ENCODE data around the gene GM2A. TPM values are rescaled to one million over a fixed set of nuclear protein-coding genes. Genes with fewer than 3 reads are reported as not detected.
A peak's percentile ranks its signal among the peaks of the same experiment; 100 is the strongest.
"Not testable (repeated sequence)": the region's sequence is repeated elsewhere in the genome, so short reads cannot be mapped to it uniquely, and the experiment has no call there.

The GM2A gene
- total RNA-seq, 1 experiment from 2014 or later: 27.6 TPM

- POLR2A ChIA-PET: no interaction called here
Observed at GRCh38 chr5:151296974-151297373, 44.0 kb downstream of the GM2A start.

GRCh38 chr5:151298063-151298855, 45.3 kb downstream of the GM2A start:
- Histone ChIP-seq H3K4me1 (peaks cover 3% of the 10 kb centered on the region; the same call in 1 of the 2 replicates), H3K36me3 (ENCODE audit: control insufficient read depth, insufficient read depth, low read length) (no peaks in the 10 kb centered on the region), H3K27me3 (replicated peaks; ENCODE audit: control insufficient read depth, insufficient read depth, low read length) (peaks cover 2% of the 10 kb centered on the region; the same call in 1 of the 2 replicates), H3K9me3 (no peaks in the 10 kb centered on the region), H3K4me3 (ENCODE audit: low read depth, low read length) (no peak overlapping the region)
- TF ChIP-seq CTCF (IDR thresholded peaks at IDR 0.05; ENCODE audit: insufficient read depth in 1 of 2, low read depth in 1 of 2, low read length in 1 of 2, severe bottlenecking in 1 of 2, unreplicated experiment in 1 of 2): peak; percentile 64 to 74
- Mint-ChIP-seq H3K4me1 (ENCODE audit: low read depth, unreplicated experiment) (no peaks in the 10 kb centered on the region), H3K27me3 (ENCODE audit: insufficient read depth, unreplicated experiment) (peaks cover 9% of the 10 kb centered on the region), H3K4me3 (ENCODE audit: unreplicated experiment) (no peak overlapping the region), H3K36me3 (ENCODE audit: insufficient read depth, unreplicated experiment) (no peaks in the 10 kb centered on the region), H3K9me3 (ENCODE audit: unreplicated experiment) (no peaks in the 10 kb centered on the region), H3K27ac (ENCODE audit: unreplicated experiment) (no peak overlapping the region)
- peak; percentile 68 to 75 for DNase-seq
- no TSS peak for BruUV-seq (replicated peaks)
- CTCF ChIA-PET: interaction anchor here (0.6 to 1.9 kb wide), 11 partner anchors 10 to 401 kb away, joined by 3 to 17 read pairs (median 3); partner anchors contain the start of genes CCDC69, GM2A and SLC36A1
- POLR2A ChIA-PET: interaction anchor here (1.0 kb wide), 1 partner anchor 46 kb away, joined by 5 read pairs; the partner anchor contains the start of gene GM2A
- intact Hi-C loops (cut with micrococcal nuclease; ENCODE audit: unreplicated experiment): loop anchor here (1.0 to 2.0 kb wide), 4 partner anchors 10 to 171 kb away; partner anchors contain the start of gene GM2A

More at GRCh38 chr5:151296974-151297373, 44.0 kb downstream of the GM2A start:
- Mint-ChIP-seq H3K4me1 (ENCODE audit: low read depth, unreplicated experiment) (no peaks in the 10 kb centered on the region), H3K27me3 (ENCODE audit: insufficient read depth, unreplicated experiment) (peaks cover 6% of the 10 kb centered on the region), H3K36me3 (ENCODE audit: insufficient read depth, unreplicated experiment) (no peaks in the 10 kb centered on the region), H3K27ac (ENCODE audit: unreplicated experiment) (no peak overlapping the region), H3K4me3 (ENCODE audit: unreplicated experiment) (no peak overlapping the region), H3K9me3 (ENCODE audit: unreplicated experiment) (no peaks in the 10 kb centered on the region)
- no peaks in the 10 kb centered on the region for H3K9me3 ChIP-seq
- no TSS peak for BruUV-seq (replicated peaks)
- CTCF ChIA-PET: interaction anchor here (1.6 kb wide), 1 partner anchor 19 kb away, joined by 3 read pairs; no protein-coding TSS in a partner anchor
- DNase-seq: no peak
- H3K27me3 ChIP-seq (replicated peaks; ENCODE audit: control insufficient read depth, insufficient read depth, low read length): peaks cover 2% of the 10 kb centered on the region; the same call in 1 of the 2 replicates
- H3K4me1 ChIP-seq: peaks cover 3% of the 10 kb centered on the region; the same call in 1 of the 2 replicates
- H3K4me3 ChIP-seq (ENCODE audit: low read depth, low read length): no peak overlapping the region
- no peak for TF ChIP-seq CTCF (IDR thresholded peaks at IDR 0.05; ENCODE audit: insufficient read depth in 1 of 2, low read depth in 1 of 2, low read length in 1 of 2, severe bottlenecking in 1 of 2, unreplicated experiment in 1 of 2)
- H3K36me3 ChIP-seq (ENCODE audit: control insufficient read depth, insufficient read depth, low read length): no peaks in the 10 kb centered on the region
- intact Hi-C loops (cut with micrococcal nuclease; ENCODE audit: unreplicated experiment): no loop called here

GRCh38 chr5:151303666-151304065, 50.7 kb downstream of the GM2A start, which contains the start of gene SLC36A3:
Gene SLC36A3, minus strand, starts transcription at chr5:151303766. Its CDS starts 412 bp downstream, at chr5:151303354.
- H3K27me3 Mint-ChIP-seq (ENCODE audit: insufficient read depth, unreplicated experiment): peaks cover 17% of the 10 kb centered on the region
- H3K4me1 Mint-ChIP-seq (ENCODE audit: low read depth, unreplicated experiment): no peaks in the 10 kb centered on the region
- intact Hi-C loops (cut with micrococcal nuclease; ENCODE audit: unreplicated experiment): no loop called here
- Histone ChIP-seq H3K36me3 (ENCODE audit: control insufficient read depth, insufficient read depth, low read length) (no peaks in the 10 kb centered on the region), H3K27me3 (replicated peaks; ENCODE audit: control insufficient read depth, insufficient read depth, low read length) (peaks cover 2% of the 10 kb centered on the region; the same call in 1 of the 2 replicates), H3K4me1 (no peaks in the 10 kb centered on the region), H3K9me3 (no peaks in the 10 kb centered on the region), H3K4me3 (ENCODE audit: low read depth, low read length) (no peak within 1 kb of the TSS)
- CTCF ChIA-PET: no interaction called here
- DNase-seq: no peak
- BruUV-seq (replicated peaks): no TSS peak
- H3K9me3 Mint-ChIP-seq (ENCODE audit: unreplicated experiment): no peaks in the 10 kb centered on the region
- no peaks in the 10 kb centered on the region for H3K36me3 Mint-ChIP-seq (ENCODE audit: insufficient read depth, unreplicated experiment)
- no peak within 1 kb of the TSS for H3K27ac Mint-ChIP-seq (ENCODE audit: unreplicated experiment)
- POLR2A ChIA-PET: no interaction called here
- TF ChIP-seq CTCF (IDR thresholded peaks at IDR 0.05; ENCODE audit: insufficient read depth in 1 of 2, low read depth in 1 of 2, low read length in 1 of 2, severe bottlenecking in 1 of 2, unreplicated experiment in 1 of 2): no peak
- H3K4me3 Mint-ChIP-seq (ENCODE audit: unreplicated experiment): no peak within 1 kb of the TSS

GRCh38 chr5:151309266-151309665, 56.3 kb downstream of the GM2A start:
- H3K9me3 Mint-ChIP-seq (ENCODE audit: unreplicated experiment); H3K4me1 Mint-ChIP-seq (ENCODE audit: low read depth, unreplicated experiment): not testable (repeated sequence)

More at GRCh38 chr5:151309266-151309665, 56.3 kb downstream of the GM2A start:
- H3K36me3 ChIP-seq (ENCODE audit: control insufficient read depth, insufficient read depth, low read length); H3K27ac Mint-ChIP-seq (ENCODE audit: unreplicated experiment); DNase-seq; H3K27me3 ChIP-seq (replicated peaks; ENCODE audit: control insufficient read depth, insufficient read depth, low read length); H3K4me3 Mint-ChIP-seq (ENCODE audit: unreplicated experiment); H3K27me3 Mint-ChIP-seq (ENCODE audit: insufficient read depth, unreplicated experiment); intact Hi-C loops (cut with micrococcal nuclease; ENCODE audit: unreplicated experiment); BruUV-seq (replicated peaks); H3K4me3 ChIP-seq (ENCODE audit: low read depth, low read length); H3K9me3 ChIP-seq; H3K36me3 Mint-ChIP-seq (ENCODE audit: insufficient read depth, unreplicated experiment); POLR2A ChIA-PET; CTCF ChIA-PET; H3K4me1 ChIP-seq: not testable (repeated sequence)
